Uterus (tissue), 2 donors: ENCODE measurements around the gene IL18RAP.

Experiments used
- CTCF ChIP-seq, 4 experiments: fragments of 200-600 bp in 2 of 4; fragments of 450-650 bp in 2 of 4; sonication (generic) in 2 of 4; IDR thresholded peaks; one replicate each; pipeline ENCODE4 v1.5.1; 2016 to 2019; ENCODE audit warnings: antibody characterized with exemption in 4 of 4, mild to moderate bottlenecking in 2 of 4, moderate library complexity in 1 of 4
- POLR2A ChIP-seq, 2 donors: fragments of 450-650 bp; IDR thresholded peaks; one replicate each; pipeline ENCODE4 v1.6.1; 2016; ENCODE audit warnings: antibody characterized with exemption in 2 of 2, mild to moderate bottlenecking in 1 of 2, moderate library complexity in 1 of 2

DNA sequence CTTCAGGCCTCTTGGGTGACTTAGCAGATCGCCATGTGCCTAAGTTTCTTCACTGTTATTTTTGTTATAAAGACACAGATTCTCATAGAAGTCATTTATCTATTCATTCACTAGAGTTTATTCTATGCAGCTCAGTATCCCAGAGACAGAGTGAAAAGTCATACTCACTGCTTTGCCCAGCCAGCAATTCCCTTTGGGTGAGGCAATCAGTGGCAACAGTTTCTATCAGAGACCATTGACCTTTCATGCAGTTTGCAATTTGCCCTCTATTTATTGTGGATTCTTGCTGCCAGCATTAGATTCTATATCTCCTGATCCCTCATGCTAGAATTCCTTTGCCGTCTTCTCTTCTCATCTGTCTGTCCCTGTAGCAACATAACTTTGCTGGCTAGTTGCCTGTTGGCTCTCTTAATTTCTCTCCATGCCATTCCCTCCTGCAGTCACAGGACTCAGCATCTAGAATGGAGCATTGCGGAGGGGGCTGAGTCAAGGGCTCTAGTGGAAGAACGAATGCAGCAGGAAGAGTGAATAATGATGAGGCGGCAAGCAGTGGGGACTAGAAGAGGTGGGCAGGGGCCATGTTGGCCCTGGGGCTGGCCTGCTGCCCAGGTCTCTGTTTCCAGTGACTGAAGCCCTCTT is 62.3 kb downstream of the IL18RAP start:
- TF ChIP-seq POLR2A (IDR thresholded peaks at IDR 0.05) (no peak), CTCF (IDR thresholded peaks at IDR 0.05) (no peak)
